Motor neuron (in vitro differentiated cells): ENCODE measurements around the gene PDE1A. TPM values are rescaled to one million over a fixed set of nuclear protein-coding genes. Genes with fewer than 3 reads are reported as not detected.

ENCODE experiments used
- ATAC-seq, 8 experiments: fragments of 200-7000 bp; cut with Tn5 transposase; replicated peaks in 6 of 8; 2 replicates each; pipeline ENCODE4 v1.8.0; 2021; ENCODE audit warnings: mild to moderate bottlenecking in 8 of 8, moderate library complexity in 8 of 8
- H3K27ac ChIP-seq, 2 donors: fragments of 250-450 bp; sonication (Bioruptor Pico); 2 replicates each; pipeline ENCODE4 v1.9.0; 2021; ENCODE audit warnings: antibody characterized with exemption in 2 of 2, mild to moderate bottlenecking in 2 of 2, moderate library complexity in 1 of 2
- H3K4me1 ChIP-seq, 2 donors: fragments of 250-450 bp; sonication (Bioruptor Pico); replicated peaks in 1 of 2; 2 replicates each; pipeline ENCODE4 v1.6.1; 2021; ENCODE audit warnings: antibody characterized with exemption in 2 of 2, mild to moderate bottlenecking in 2 of 2, moderate library complexity in 1 of 2
- H3K4me3 ChIP-seq, 5 donors: fragments of 250-450 bp; sonication (Bioruptor Pico); 2 replicates each; pipeline ENCODE4 v1.9.0; 2021; ENCODE audit warnings: antibody characterized with exemption in 5 of 5, mild to moderate bottlenecking in 5 of 5, moderate library complexity in 4 of 5
- WGBS, 10 experiments: fragments of 450-650 bp; shearing (Covaris generic); methylation state at CpG; one replicate each; pipeline ENCODE4 v1.0.0; 2022; 5-methylcytosine and 5-hydroxymethylcytosine counted together
- in situ Hi-C, 9 experiments: fragments of 400-800 bp; cut with MboI; loops; one replicate each; pipeline ENCODE4 v1.15.0; 2021; ENCODE audit warnings: low sequenced_read_pairs in 9 of 9, low pct_unique_long_range_greater_than_20kb in 2 of 9; ENCODE audit not compliant: unreplicated experiment in 9 of 9
- total RNA-seq, 8 experiments: library from RNA; unstranded; fragments of 300-600 nt; gene quantifications; 2 replicates each; pipeline versions ENCODE4 v1.2.3 to v1.2.4, GENCODE V29; 2022

The PDE1A gene
- total RNA-seq, 8 experiments from 2014 or later = 0.77 to 20.0 (median 7.2) TPM

GRCh38 chr2:182432051-182432450 lies 5.2 kb upstream of the PDE1A start:
- in situ Hi-C loops = no loop called here
- 83 to 100% (median 100%) methylated on average over 1 of the region's 1 CpG; no CpG with 5 or more reads in 6 of the 10 experiments for WGBS, 10 experiments
- no peak overlapping the region for H3K4me3 ChIP-seq
- no peak overlapping the region for H3K27ac ChIP-seq
- no peaks in the 10 kb centered on the region for H3K4me1 ChIP-seq
- peak in 1 of 8 experiments; percentile 30 for ATAC-seq

- in situ Hi-C loops = no loop called here
- H3K27ac ChIP-seq = no peak overlapping the region
- ATAC-seq = no peak
- 50 to 100% (median 82%) methylated on average over 1 of the region's 1 CpG; no CpG with 5 or more reads in 3 of the 10 experiments for WGBS, 10 experiments
- no peak overlapping the region for H3K4me3 ChIP-seq
- H3K4me1 ChIP-seq = no peaks in the 10 kb centered on the region
Observed at GRCh38 chr2:182428476-182428875, 1.6 kb upstream of the PDE1A start.

DNA sequence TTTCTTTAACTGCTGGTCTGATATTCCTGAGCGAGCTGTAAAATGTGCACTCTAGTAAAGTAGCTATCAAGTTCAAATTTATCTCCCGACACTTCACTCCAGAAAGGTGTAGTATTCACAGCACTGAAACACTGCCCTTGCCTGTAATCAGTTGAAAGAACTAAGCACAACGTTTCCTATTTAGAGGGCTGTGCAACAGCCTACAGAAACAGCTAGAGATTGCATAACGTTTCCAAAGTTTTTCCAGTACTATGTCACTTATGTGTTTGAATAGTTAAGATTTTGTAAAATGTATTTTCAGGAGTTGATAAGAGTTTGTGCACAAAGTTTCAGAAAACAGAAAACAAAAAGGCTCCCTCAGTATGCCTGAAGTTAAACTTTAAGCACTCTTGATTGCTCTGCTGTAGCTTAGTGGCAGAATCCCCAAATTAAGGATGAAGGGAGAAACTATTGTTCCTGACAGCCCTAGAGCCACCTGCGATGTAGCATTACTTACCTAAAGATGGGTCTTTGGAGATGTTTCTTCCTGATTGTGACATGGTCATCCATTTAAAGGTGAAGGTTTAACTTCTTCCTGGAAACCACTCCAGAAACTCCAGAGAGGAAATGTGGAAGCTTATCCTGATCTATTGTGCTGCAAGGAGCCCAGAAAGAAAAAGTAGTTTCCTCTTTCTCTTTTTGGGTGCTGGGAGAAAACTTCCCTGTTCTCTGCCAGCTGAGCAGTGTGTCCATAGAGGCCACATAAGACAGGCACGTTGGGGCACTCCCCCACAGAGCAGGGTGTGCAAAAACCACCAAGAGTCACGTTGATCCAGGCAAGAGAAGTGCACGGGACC lies 536 bp downstream of the PDE1A start:
- no peak overlapping the region for H3K4me3 ChIP-seq
- WGBS, 10 experiments = 18 to 90% (median 65%) methylated on average over 1 to 8 of the region's 8 CpGs
- ATAC-seq = peak in 2 of 8 experiments; percentile 25 to 32
- in situ Hi-C loops = no loop called here
- no peak overlapping the region for H3K27ac ChIP-seq
- no peaks in the 10 kb centered on the region for H3K4me1 ChIP-seq

GRCh38 chr2:182422864-182423263 lies 4.0 kb downstream of the PDE1A start:
- Histone ChIP-seq H3K27ac (no peak overlapping the region), H3K4me3 (no peak overlapping the region), H3K4me1 (no peaks in the 10 kb centered on the region)
- WGBS, 10 experiments = 29 to 100% (median 90%) methylated on average over 2 to 3 of the region's 3 CpGs; no CpG with 5 or more reads in 2 of the 10 experiments
- no peak for ATAC-seq
- in situ Hi-C loops = no loop called here

DNA sequence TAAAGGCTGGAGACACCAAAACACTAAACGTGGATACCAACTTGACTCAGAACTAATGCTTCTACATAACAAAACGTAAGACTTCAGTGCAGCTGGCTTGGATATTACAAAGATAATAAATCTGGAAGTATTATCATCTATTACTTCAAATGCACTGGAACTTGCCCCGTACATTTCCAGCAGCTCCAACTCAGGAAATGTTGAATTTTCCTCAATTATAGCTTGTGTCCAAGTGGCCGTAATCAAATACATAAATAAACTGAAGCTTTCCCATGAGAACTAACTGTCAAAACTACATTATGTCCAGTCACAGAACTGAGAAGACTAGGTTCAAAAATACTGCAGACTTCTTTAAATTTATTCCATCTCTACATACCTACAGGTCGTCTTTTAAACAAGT lies 6.2 kb downstream of the PDE1A start:
- no peak for ATAC-seq
- no peaks in the 10 kb centered on the region for H3K4me1 ChIP-seq
- 34 to 90% (median 81%) methylated on average over 2 to 5 of the region's 5 CpGs for WGBS, 10 experiments
- H3K4me3 ChIP-seq = no peak overlapping the region
- no peak overlapping the region for H3K27ac ChIP-seq
- in situ Hi-C loops = no loop called here

GRCh38 chr2:182416861-182417260 lies 10.0 kb downstream of the PDE1A start:
- Histone ChIP-seq H3K4me1 (no peaks in the 10 kb centered on the region), H3K4me3 (no peak overlapping the region), H3K27ac (no peak overlapping the region)
- no peak for ATAC-seq
- WGBS, 10 experiments = 43 to 100% (median 94%) methylated on average over 1 to 4 of the region's 5 CpGs; no CpG with 5 or more reads in 3 of the 10 experiments
- in situ Hi-C loops = no loop called here

DNA sequence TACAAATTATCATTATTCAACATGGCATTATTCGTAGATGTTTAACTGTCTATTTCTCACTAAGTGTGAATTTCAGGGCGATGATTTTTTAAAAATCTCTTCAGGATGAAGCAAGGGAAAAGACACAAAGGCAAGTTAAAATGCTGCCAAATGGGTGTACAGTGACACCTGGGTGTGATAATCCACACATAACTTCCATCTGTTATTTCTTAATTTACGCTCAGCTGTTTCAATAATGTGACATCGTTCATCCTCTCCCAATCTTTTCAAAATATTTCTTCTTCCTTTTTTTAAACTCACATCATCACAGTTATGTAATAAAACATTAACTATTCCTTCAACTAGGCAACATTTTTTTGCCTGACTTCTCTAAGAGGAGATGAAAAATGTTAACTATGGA lies 10.6 kb downstream of the PDE1A start:
- Histone ChIP-seq H3K27ac (no peak overlapping the region), H3K4me3 (no peak overlapping the region), H3K4me1 (no peaks in the 10 kb centered on the region)
- 58 to 100% (median 89%) methylated on average over 2 to 4 of the region's 4 CpGs for WGBS, 10 experiments
- in situ Hi-C loops = no loop called here
- ATAC-seq = no peak

GRCh38 chr2:182415771-182416170 lies 11.1 kb downstream of the PDE1A start:
- in situ Hi-C loops = no loop called here
- 50 to 100% (median 67%) methylated on average over 1 of the region's 1 CpG; no CpG with 5 or more reads in 3 of the 10 experiments for WGBS, 10 experiments

DNA sequence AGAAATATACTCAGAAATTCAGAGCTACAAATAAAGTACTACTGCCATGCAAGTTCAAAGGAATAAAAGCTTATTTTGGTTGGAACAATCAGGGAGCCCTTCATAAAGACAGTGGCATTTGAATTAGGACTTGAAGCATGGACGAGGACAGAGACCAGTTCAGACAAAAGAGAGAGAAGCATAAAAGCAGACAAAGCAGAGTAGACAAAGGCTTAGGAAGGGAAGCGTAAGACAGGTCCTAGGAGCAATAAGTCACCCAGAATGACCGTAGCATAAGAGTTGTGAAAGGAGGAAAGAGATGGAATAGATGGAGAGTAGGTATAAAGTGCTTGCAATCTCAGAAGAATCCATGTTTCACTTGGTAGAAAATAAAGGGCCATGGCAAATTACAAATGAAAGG lies 14.0 kb downstream of the PDE1A start:
- no peak overlapping the region for H3K27ac ChIP-seq
- WGBS, 10 experiments = 0 to 83% (median 10%) methylated on average over 1 to 3 of the region's 3 CpGs; no CpG with 5 or more reads in 1 of the 10 experiments
- ATAC-seq = peak in 5 of 8 experiments; percentile 70 to 91 (median 83)
- H3K4me3 ChIP-seq = no peak overlapping the region
- in situ Hi-C loops = no loop called here
- no peaks in the 10 kb centered on the region for H3K4me1 ChIP-seq

More at GRCh38 chr2:182415771-182416170, 11.1 kb downstream of the PDE1A start:
- H3K4me3 ChIP-seq = no peak overlapping the region
- no peak for ATAC-seq
- H3K27ac ChIP-seq = no peak overlapping the region
- no peaks in the 10 kb centered on the region for H3K4me1 ChIP-seq

DNA sequence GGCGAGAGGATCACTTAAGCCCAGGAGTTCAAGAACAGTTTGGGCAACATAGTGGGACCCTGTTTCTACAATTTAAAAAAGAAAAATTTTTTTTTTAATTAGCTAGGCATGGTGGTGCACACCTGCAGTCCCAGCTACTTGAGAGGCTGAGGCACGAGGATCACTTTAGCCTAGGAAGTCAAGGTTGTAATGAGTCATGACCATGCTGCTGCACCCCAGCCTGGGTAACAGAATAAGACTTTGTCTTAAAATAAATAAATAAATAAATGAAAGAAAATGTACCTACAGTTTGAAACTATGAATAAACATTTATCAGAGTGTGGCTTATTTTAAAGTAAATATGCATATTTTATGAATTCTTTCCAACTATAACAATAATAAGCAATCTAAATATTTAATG lies 16.7 kb downstream of the PDE1A start:
- Histone ChIP-seq H3K4me3 (no peak overlapping the region), H3K4me1 (peaks cover 4 to 11% of the 10 kb centered on the region in 2 donors), H3K27ac (no peak overlapping the region)
- in situ Hi-C loops = no loop called here
- 28 to 100% (median 99%) methylated on average over 1 to 2 of the region's 2 CpGs for WGBS, 10 experiments
- no peak for ATAC-seq

DNA sequence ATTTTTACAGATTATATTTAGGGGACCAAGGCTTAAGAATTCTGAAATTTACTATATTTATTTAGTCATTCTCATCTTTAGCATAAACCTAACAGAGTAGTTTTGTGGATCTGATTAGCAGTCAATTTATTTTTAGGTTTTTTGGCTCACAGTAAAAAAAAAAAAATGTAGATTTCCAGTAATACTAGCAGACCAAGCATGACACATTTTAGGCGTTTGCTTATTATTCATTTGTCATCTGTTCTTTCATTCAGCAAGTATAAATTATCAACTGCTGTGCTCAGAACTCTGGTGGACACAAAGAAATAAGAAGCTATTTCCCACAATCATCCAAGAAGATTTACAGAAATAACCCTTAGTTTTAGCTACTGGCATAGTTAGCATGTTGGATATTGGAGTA lies 20.6 kb downstream of the PDE1A start:
- WGBS, 10 experiments = 0 to 100% (median 45%) methylated on average over 1 of the region's 1 CpG
- in situ Hi-C loops = no loop called here
- Histone ChIP-seq H3K27ac (no peak overlapping the region), H3K4me1 (peaks cover 7 to 19% of the 10 kb centered on the region in 2 donors), H3K4me3 (no peak overlapping the region)
- peak in 2 of 8 experiments; percentile 92 to 97 for ATAC-seq

- H3K27ac ChIP-seq = peak overlapping the region in 1 of 2 donors; percentile 10
- peak in 6 of 8 experiments; percentile 26 to 94 (median 82) for ATAC-seq
- in situ Hi-C loops = no loop called here
- 6 to 100% (median 56%) methylated on average over 1 to 2 of the region's 2 CpGs; no CpG with 5 or more reads in 3 of the 10 experiments for WGBS, 10 experiments
- peaks cover 7 to 19% of the 10 kb centered on the region in 2 donors for H3K4me1 ChIP-seq
- no peak overlapping the region for H3K4me3 ChIP-seq
Observed at GRCh38 chr2:182404975-182405561, 21.8 kb downstream of the PDE1A start.

- in situ Hi-C loops = no loop called here
Observed at GRCh38 chr2:182404092-182404491, 22.7 kb downstream of the PDE1A start.

More at GRCh38 chr2:182404092-182404491, 22.7 kb downstream of the PDE1A start:
- WGBS, 10 experiments = 0 to 100% (median 62%) methylated on average over 1 to 2 of the region's 2 CpGs; no CpG with 5 or more reads in 2 of the 10 experiments
- no peak for ATAC-seq
- no peak overlapping the region for H3K4me3 ChIP-seq
- H3K4me1 ChIP-seq = peaks cover 7 to 19% of the 10 kb centered on the region in 2 donors
- no peak overlapping the region for H3K27ac ChIP-seq
